Renal cortex interstitium (tissue), 11 donors: ENCODE results near the gene ARHGEF1. TPM values are rescaled to one million over a fixed set of nuclear protein-coding genes. Genes with fewer than 3 reads are reported as not detected.

ENCODE experiments used
- DNase-seq, 11 donors: peaks; one replicate each; pipeline ENCODE4 v3.0.0-alpha.2; 2013; ENCODE audit warnings: low read depth in 9 of 11, low spot score in 4 of 11; ENCODE audit errors: extremely low read depth in 1 of 11
- polyA plus RNA-seq, 3 donors: library from polyadenylated mRNA; unstranded; fragments of 120-200 nt; gene quantifications; one replicate each; pipeline ENCODE4 v1.2.1, GENCODE V29; 2013; ENCODE audit not compliant: insufficient read length in 3 of 3

The ARHGEF1 gene
- polyA plus RNA-seq, 3 donors = 40.1 to 63.7 (median 50.7) TPM

DNA sequence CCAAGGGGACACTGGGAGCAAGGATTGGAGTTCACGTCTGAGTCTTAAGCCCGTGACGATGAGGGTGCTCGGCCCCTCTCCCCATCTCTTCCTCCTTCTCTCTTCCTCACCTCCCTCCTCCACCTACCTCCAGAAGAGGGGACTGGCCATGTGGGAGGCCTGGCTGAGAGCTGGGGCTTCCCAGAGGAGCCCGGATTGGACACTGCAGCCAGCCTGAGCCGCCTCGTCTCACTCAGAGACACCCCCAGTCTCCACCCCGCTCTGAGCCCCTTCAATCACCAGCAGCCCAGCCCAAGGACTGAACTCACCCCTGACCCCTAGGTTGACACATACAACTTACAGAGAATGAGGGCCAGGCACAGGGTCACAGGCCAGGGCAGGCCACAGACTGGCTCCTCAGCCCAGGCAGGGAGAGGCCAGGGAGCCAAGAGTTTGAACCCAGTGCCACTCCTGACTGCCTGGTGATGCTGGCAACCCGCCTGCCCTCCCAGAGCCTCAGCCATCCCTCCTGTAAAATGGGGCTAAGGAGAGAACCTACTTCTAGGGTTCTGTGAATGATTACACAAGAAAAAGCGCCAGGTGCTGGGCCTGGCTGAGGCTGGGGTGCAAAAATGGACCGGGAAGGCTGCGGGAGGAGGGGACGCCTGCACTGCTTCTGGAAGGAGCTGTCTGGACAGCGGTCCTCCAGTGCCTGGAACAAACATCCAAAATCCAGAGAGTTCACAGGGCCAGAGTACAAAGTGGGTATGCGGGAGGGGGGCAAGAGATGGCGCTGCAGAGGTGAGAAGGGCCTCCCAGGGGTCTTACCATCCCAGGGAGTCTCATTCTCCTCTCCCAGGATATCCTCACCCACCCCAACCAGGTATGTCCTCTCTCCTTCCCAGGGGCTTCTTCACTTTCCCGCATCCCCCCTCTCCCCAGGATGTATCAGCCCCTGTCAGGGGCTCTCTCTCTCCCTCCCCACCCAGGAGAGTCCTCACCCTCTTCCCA, 4.8 kb upstream of the ARHGEF1 start:
- no peak for DNase-seq

DNA sequence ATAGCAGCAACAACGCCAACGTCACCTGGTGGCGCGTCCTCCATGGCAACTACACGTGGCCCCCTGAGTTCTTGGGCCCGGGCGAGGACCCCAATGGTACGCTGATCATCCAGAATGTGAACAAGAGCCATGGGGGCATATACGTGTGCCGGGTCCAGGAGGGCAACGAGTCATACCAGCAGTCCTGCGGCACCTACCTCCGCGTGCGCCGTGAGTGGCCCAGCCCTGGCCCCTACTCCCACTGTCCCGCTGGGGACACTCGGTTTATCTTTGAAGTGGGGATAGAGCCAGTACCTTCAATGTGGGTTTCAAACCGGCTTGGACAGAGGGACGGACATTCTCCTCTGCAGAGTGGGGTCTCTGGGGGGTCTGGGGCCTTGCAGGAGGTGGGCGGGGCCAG, 3.9 kb upstream of the ARHGEF1 start:
- no peak for DNase-seq

- DNase-seq = no peak
Measured at GRCh38 chr19:41879670-41880328, 3.2 kb upstream of the ARHGEF1 start.

GRCh38 chr19:41880329-41880708, 2.7 kb upstream of the ARHGEF1 start:
- DNase-seq = no peak

DNA sequence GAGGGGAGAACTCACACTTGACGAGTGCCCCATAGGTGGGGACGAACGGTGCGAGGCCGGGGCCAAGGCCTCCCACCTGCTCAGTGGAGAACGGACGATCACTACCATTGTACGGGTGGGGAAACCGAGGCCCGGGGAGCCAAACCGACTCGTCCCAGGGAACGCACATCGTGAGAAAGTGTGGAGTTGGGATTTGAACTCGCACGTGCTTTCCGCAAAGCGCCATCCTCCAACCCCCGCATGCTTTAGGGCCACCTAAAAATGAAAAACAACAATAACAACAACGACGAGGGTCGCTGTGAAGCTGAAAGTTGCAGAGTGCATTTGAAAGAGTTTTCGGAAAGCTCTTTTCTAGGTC, 458 bp downstream of the ARHGEF1 start:
- DNase-seq = no peak

DNA sequence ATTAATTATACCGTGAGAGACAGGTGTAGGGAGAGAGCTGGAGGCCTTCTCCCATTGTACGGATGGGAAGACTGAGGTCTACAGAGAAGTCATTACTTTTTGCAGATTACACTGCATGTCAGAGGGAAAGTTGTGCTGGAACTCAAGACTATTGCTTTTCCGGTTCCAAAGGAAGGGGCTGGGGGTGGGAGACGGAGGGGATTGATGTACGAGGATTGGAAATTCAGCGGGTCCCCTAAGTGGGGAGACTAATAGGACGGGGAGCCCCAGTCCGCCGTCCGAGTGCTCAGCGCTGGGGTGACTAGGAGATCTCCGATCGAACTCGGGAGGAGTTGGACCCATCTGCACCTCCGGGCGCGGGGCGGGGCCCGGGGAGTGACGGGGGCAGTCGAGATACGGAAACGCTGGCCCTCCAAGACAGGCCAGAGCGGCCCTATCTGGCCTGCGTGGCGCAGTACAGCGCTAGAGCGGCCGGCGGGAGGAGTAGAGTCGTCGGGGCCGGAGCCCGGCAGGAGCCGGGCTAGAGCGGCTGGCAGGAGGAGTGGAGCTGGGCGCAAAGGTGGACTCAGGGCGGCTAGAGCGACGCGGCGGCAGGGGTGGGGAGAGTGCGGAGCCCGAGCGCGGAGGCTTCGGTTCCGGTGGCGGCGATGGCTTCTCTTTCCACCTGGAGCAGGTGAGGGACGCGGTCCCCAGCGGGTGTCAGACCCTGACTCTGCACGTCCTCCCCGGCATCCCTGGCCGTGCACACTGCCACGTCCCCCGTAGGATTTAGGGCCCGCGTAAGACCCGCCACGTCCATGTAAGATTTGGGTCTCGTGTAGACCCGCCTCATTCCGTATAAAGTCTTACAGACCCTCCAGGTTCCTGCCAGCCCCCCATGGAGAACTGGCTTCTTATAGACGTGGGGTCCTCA, 1.1 kb downstream of the ARHGEF1 start:
- DNase-seq = peak in 10 of 11 donors; percentile 74 to 92 (median 87)

DNA sequence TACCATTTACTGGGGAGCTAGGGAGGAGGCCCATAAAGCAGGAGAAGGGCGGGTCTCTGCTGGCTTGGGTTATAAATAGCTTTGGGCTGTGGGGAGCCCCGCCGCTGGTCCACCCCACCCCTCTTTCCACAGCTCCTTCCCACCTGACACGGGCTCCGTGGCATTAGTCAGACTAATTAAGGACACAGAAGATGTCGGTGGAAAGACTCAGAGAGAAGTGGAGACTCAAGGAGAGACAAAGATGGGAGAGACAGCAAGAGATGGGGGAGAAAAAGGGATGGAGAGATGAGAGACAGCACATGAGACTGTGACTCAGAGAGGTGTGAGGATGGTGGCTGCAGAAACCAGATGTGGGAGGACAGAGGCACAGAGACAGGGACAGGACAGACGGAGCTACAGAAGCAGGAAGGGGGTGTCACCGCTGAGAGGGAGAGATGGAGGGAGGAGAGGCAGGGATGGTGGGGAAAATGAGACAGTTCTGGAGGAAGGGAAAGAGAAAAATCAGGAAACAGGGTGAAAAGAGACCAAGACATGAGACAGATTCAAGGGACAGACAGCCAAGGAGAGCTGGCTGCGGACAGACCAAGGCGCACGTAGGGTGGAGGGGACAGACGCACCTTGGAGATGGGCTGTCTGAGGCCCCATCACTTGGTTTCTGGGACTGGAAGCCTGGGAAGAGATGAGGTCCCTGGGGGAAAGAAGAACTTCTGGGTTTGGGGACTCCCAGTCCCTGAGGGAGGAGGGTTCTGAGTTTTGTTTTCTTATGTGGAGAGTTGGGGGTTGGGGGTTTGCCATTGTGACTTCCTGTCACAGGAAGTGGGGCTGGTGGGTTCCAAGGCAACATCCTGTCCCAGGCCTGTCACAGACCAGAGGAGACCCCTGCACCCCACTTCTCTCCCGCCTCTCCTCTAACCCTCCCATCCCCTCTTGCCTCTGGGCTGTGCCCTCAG, 4.1 kb downstream of the ARHGEF1 start:
- DNase-seq = no peak

DNA sequence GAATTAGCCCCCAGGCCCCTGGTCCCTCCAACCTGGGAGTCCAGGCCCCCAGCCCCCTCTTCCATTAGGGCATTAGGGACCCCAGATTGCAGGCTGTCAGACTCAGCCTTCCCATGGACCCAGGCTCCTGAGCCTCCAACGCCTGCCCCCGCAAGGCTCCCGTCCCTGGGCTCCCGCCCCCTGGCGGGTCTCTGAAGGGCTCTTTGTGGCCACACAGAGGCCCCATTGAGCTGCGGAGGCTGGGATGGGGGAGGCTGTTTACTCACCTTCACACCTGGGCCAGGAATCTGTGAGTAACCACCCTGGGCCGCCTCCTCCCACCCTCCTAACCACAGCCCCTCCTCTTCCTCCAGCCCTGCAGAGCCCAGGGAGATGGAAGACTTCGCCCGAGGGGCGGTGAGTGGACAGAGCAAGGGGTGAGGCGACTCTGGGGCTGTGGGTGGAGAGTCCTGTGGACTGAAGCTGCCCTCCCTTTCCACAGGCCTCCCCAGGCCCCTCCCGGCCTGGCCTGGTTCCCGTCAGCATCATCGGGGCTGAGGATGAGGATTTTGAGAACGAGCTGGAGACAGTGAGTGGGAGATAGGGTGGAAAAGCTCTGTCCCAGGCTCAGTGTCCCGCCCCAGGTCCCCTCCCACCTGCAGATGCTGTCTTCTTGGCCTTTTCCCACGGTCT, 4.9 kb downstream of the ARHGEF1 start:
- DNase-seq = no peak

DNA sequence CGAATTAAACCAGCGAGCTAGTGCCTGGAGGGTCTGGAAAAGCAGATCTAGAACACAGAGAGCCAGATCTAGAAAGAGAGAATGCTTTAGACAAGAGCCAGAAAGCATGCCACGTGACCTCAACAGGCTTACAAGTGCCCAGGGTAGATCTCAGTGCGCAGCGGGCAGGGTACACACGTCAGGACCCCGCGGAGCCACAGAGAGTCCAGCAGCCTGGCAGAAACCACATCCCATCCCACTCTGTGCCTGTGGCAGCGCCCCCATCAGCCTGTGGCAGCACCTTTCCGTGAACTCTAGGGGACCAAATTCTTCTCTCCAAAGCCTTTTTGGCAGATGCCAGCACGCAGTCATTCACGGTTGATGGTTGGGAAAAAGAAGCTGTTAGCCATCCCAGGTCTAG, 5.9 kb downstream of the ARHGEF1 start:
- DNase-seq = no peak

DNA sequence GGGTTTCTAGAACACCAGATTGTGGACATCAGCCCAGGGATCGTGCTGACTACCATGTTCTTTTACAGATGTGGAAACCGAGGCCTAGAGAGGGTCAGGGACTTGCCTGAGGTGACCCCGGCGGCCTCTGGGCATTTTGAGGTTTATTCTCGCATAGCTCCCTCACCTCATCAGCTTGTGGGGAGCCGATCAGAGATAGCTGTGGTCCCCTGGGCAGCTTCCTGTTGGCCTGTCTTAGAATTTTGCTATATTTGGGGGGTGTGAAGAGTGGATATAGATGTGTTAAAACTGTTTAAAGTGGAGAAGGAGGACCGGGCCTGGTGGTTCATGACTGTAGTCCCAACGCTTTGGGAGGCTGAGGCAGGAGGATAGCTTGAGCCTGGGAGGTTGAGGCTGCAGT, 6.9 kb downstream of the ARHGEF1 start:
- DNase-seq = no peak

GRCh38 chr19:41890936-41891335, 8.0 kb downstream of the ARHGEF1 start:
- DNase-seq = no peak

GRCh38 chr19:41892173-41892902, 9.4 kb downstream of the ARHGEF1 start:
- no peak for DNase-seq

DNA sequence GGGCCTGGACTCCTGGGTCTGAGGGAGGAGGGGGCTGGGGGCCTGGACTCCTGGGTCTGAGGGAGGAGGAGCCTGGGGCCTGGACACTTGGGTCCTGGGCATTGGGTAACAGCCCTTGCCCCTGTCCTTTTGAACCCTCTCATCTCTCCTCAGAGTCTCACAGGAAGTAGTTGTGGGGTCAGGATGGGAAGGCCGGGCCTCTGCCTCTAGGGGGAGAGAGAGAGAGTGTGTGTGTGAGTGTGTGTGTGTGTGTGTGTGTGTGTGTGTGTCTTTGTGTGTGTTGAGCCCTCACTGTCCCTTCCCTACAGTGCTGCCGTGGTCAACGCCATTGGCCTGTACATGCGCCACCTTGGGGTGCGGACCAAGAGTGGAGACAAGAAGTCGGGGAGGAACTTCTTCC, 10.9 kb downstream of the ARHGEF1 start:
- DNase-seq = no peak

DNA sequence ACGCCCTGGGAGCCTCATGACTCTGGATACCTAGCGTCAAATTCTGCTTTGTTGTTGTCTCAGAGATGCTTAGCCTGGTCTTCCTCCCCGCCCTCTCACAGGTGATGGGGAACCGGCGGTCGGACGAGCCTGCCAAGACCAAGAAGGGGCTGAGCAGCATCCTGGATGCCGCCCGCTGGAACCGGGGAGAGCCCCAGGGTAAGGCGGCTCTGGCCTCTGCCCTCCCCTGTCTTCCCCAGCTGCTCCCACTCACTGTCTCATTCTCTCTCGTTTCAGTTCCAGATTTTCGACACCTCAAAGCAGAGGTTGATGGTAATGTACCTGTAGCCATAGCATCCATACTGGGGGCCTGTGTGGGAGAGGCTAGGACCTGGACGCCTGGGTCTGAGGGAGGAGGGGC, 11.4 kb downstream of the ARHGEF1 start:
- DNase-seq = no peak

- no peak for DNase-seq
Measured at GRCh38 chr19:41895745-41896580, 13.0 kb downstream of the ARHGEF1 start.

DNA sequence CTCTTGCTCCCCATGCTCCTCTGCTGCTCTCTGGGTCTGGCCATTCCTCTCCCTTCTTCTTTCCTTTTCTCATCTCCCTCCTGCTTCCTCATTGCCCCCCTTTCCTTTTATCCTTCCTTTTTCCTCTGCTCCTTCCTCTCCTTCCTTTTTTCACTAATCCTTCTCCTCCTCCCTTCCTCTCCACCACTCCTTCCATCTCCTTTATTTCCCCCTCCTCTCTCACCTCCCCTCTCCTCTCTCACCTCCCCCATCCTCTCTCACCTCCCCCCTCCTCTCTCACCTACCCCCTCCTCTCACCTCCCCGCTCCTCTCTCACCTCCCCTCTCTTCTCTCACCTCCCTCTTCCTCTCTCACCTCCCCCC, 13.6 kb downstream of the ARHGEF1 start:
- DNase-seq = no peak
